ENCODE data around the gene FAM131C. TPM values are rescaled to one million over a fixed set of nuclear protein-coding genes. Genes with fewer than 3 reads are reported as not detected.

FAM131C gene
- total RNA-seq, 1 donor = 0.36 TPM

GRCh38 chr1:16093611-16094010 lies 20.2 kb upstream of the FAM131C start:
- H3K4me2 ChIP-seq (ENCODE audit: insufficient read depth, low read length) = no peak overlapping the region
- no peak overlapping the region for H2AFZ ChIP-seq (ENCODE audit: low read length)
- no peaks in the 10 kb centered on the region for H3K36me3 ChIP-seq (ENCODE audit: insufficient read depth, low read length)
- DNase-seq (ENCODE audit: insufficient read length, low spot score, missing footprints) = peak; percentile 69
- H3K27ac ChIP-seq (ENCODE audit: low read depth, low read length) = no peak overlapping the region
- no peaks in the 10 kb centered on the region for H3K9me3 ChIP-seq (ENCODE audit: low read depth, low read length)
- H3K4me3 ChIP-seq (ENCODE audit: insufficient read depth, low read length) = no peak overlapping the region
- peaks cover 2% of the 10 kb centered on the region for H3K27me3 ChIP-seq (ENCODE audit: insufficient read depth, low read length)
- H3K79me2 ChIP-seq (ENCODE audit: insufficient read depth, low read length) = no peaks in the 10 kb centered on the region
- no peaks in the 10 kb centered on the region for H4K20me1 ChIP-seq (ENCODE audit: insufficient read depth, low read length)
- TF ChIP-seq CTCF (IDR thresholded peaks at IDR 0.05; ENCODE audit: extremely low read depth, low read depth, low read length) = no peak
- peaks cover 8% of the 10 kb centered on the region for H3K4me1 ChIP-seq (ENCODE audit: insufficient read depth, low read length)

- no peak overlapping the region for H2AFZ ChIP-seq (ENCODE audit: low read length)
- DNase-seq (ENCODE audit: insufficient read length, low spot score, missing footprints) = peak; percentile 63
- peaks cover 14% of the 10 kb centered on the region for H3K4me1 ChIP-seq (ENCODE audit: insufficient read depth, low read length)
- H3K36me3 ChIP-seq (ENCODE audit: insufficient read depth, low read length) = no peaks in the 10 kb centered on the region
- H3K27ac ChIP-seq (ENCODE audit: low read depth, low read length) = no peak overlapping the region
- no peaks in the 10 kb centered on the region for H3K79me2 ChIP-seq (ENCODE audit: insufficient read depth, low read length)
- no peaks in the 10 kb centered on the region for H3K9me3 ChIP-seq (ENCODE audit: low read depth, low read length)
- no peak overlapping the region for H3K4me2 ChIP-seq (ENCODE audit: insufficient read depth, low read length)
- H3K27me3 ChIP-seq (ENCODE audit: insufficient read depth, low read length) = peaks cover 2% of the 10 kb centered on the region
- no peaks in the 10 kb centered on the region for H4K20me1 ChIP-seq (ENCODE audit: insufficient read depth, low read length)
- no peak for TF ChIP-seq CTCF (IDR thresholded peaks at IDR 0.05; ENCODE audit: extremely low read depth, low read depth, low read length)
- H3K4me3 ChIP-seq (ENCODE audit: insufficient read depth, low read length) = no peak overlapping the region
Observed at GRCh38 chr1:16092923-16093511, 19.6 kb upstream of the FAM131C start.

GRCh38 chr1:16092097-16092922 lies 18.9 kb upstream of the FAM131C start:
- no peak overlapping the region for H2AFZ ChIP-seq (ENCODE audit: low read length)
- TF ChIP-seq CTCF (IDR thresholded peaks at IDR 0.05; ENCODE audit: extremely low read depth, low read depth, low read length) = no peak
- H3K4me2 ChIP-seq (ENCODE audit: insufficient read depth, low read length) = no peak overlapping the region
- no peaks in the 10 kb centered on the region for H3K79me2 ChIP-seq (ENCODE audit: insufficient read depth, low read length)
- no peaks in the 10 kb centered on the region for H4K20me1 ChIP-seq (ENCODE audit: insufficient read depth, low read length)
- DNase-seq (ENCODE audit: insufficient read length, low spot score, missing footprints) = peak; percentile 70
- peaks cover 2% of the 10 kb centered on the region for H3K27me3 ChIP-seq (ENCODE audit: insufficient read depth, low read length)
- H3K36me3 ChIP-seq (ENCODE audit: insufficient read depth, low read length) = no peaks in the 10 kb centered on the region
- H3K27ac ChIP-seq (ENCODE audit: low read depth, low read length) = no peak overlapping the region
- no peaks in the 10 kb centered on the region for H3K9me3 ChIP-seq (ENCODE audit: low read depth, low read length)
- no peak overlapping the region for H3K4me3 ChIP-seq (ENCODE audit: insufficient read depth, low read length)
- peaks cover 15% of the 10 kb centered on the region for H3K4me1 ChIP-seq (ENCODE audit: insufficient read depth, low read length)

- DNase-seq (ENCODE audit: insufficient read length, low spot score, missing footprints) = peak; percentile 62
- H3K27me3 ChIP-seq (ENCODE audit: insufficient read depth, low read length) = peaks cover 1% of the 10 kb centered on the region
- no peak overlapping the region for H3K27ac ChIP-seq (ENCODE audit: low read depth, low read length)
- H3K4me2 ChIP-seq (ENCODE audit: insufficient read depth, low read length) = no peak overlapping the region
- peaks cover 15% of the 10 kb centered on the region for H3K4me1 ChIP-seq (ENCODE audit: insufficient read depth, low read length)
- H3K9me3 ChIP-seq (ENCODE audit: low read depth, low read length) = no peaks in the 10 kb centered on the region
- no peak for TF ChIP-seq CTCF (IDR thresholded peaks at IDR 0.05; ENCODE audit: extremely low read depth, low read depth, low read length)
- H4K20me1 ChIP-seq (ENCODE audit: insufficient read depth, low read length) = no peaks in the 10 kb centered on the region
- no peaks in the 10 kb centered on the region for H3K36me3 ChIP-seq (ENCODE audit: insufficient read depth, low read length)
- H3K79me2 ChIP-seq (ENCODE audit: insufficient read depth, low read length) = no peaks in the 10 kb centered on the region
- no peak overlapping the region for H2AFZ ChIP-seq (ENCODE audit: low read length)
- no peak overlapping the region for H3K4me3 ChIP-seq (ENCODE audit: insufficient read depth, low read length)
Observed at GRCh38 chr1:16091296-16091695, 17.8 kb upstream of the FAM131C start.

Measured in osteoblast (primary cell).